Mucosa of descending colon (tissue), 3 donors: ENCODE data around the gene KLHDC8B. TPM values are rescaled to one million over a fixed set of nuclear protein-coding genes. Genes with fewer than 3 reads are reported as not detected.
"Not testable (repeated sequence)": the region's sequence is repeated elsewhere in the genome, so short reads cannot be mapped to it uniquely, and the experiment has no call there.

ENCODE experiments used
- ATAC-seq: fragments of 200-7000 bp; cut with Tn5 transposase; one replicate; pipeline ENCODE4 v1.9.1; 2020; ENCODE audit warnings: mild to moderate bottlenecking, moderate library complexity
- DNase-seq, 3 donors: peaks; one replicate each; pipeline ENCODE4 v3.0.0-alpha.2; 2020
- H3K36me3 ChIP-seq: fragments of 200-600 bp; one replicate; pipeline ENCODE4 v1.8.0; 2021; ENCODE audit warnings: low read depth, mild to moderate bottlenecking
- H3K4me1 ChIP-seq: fragments of 200-600 bp; one replicate; pipeline ENCODE4 v1.8.0; 2021; ENCODE audit warnings: low read depth, mild to moderate bottlenecking
- H3K4me3 ChIP-seq: fragments of 200-600 bp; one replicate; pipeline ENCODE4 v1.8.0; 2021; ENCODE audit warnings: mild to moderate bottlenecking
- H3K9me3 ChIP-seq: fragments of 200-600 bp; one replicate; pipeline ENCODE4 v1.8.0; 2021; ENCODE audit warnings: mild to moderate bottlenecking
- CTCF ChIP-seq: fragments of 200-600 bp; IDR thresholded peaks from one replicate; pipeline ENCODE4 v1.8.0; 2022; ENCODE audit warnings: antibody characterized with exemption, mild to moderate bottlenecking
- intact Hi-C, 2 donors: fragments of 100-400 bp; cut with DNase I in 1 of 2; cut with micrococcal nuclease in 1 of 2; formaldehyde crosslinking; loops; one replicate each; pipeline versions ENCODE4 v1.11.0 to v1.11.1; 2022; cut with DNase I, micrococcal nuclease
- total RNA-seq, 3 donors: library from RNA; stranded (reverse); fragmentation: NEBNext Ultra II Directional in 2 of 3; extraction: Animal tissue kit (Norgen Biotek cat#: 25700) in 2 of 3; gene quantifications; one replicate each; pipeline versions ENCODE4 v1.2.1 to v1.2.4, GENCODE V29; 2021 to 2023
- donor health status: DM: no; HTN: no; CAD: no; lungs with moderate emphysema.
- donor health status: DM: no; HTN: no; CAD: no.
- donor health status: DM: no; HTN: yes; CAD: no.

KLHDC8B gene
- total RNA-seq, 3 donors from 2014 or later: 6.3 to 68.4 (median 6.3) TPM

DNA sequence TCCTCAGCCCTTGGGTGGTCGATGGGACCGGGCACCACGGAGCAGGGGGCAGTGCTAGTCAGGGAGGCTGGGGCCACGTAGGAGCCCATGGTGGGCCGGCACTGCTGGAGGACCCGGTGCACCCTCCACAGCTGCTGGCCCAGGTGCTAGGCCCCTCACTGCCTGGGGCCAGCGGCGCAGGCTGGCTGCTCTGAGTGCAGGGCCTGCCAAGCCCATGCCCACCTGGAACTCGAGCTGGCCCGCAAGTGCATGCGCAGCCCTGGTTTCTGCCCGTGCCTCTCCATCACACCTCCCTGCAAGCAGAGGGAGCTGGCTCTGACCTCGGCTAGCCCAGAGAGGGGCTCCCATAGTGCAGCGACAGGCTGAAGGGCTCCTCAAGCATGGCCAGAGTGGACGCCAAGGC is 42.1 kb downstream of the KLHDC8B start:
- Histone ChIP-seq H3K9me3 (no peaks in the 10 kb centered on the region), H3K4me1 (peaks cover 3% of the 10 kb centered on the region), H3K36me3 (no peaks in the 10 kb centered on the region), H3K4me3 (no peak overlapping the region)
- ATAC-seq: no peak
- no peak for TF ChIP-seq CTCF
- intact Hi-C loops: no loop called here
- no peak for DNase-seq

- ATAC-seq (no peak), DNase-seq (no peak)
- Histone ChIP-seq H3K36me3 (no peaks in the 10 kb centered on the region), H3K9me3 (no peaks in the 10 kb centered on the region), H3K4me1 (peaks cover 4% of the 10 kb centered on the region), H3K4me3 (no peak overlapping the region)
- no peak for TF ChIP-seq CTCF
- intact Hi-C loops: no loop called here
Observed at GRCh38 chr3:49213998-49214397, 42.6 kb downstream of the KLHDC8B start.

- H3K4me1 ChIP-seq, DNase-seq, intact Hi-C loops, H3K9me3 ChIP-seq, ATAC-seq, H3K36me3 ChIP-seq, H3K4me3 ChIP-seq: not testable (repeated sequence)
Observed at GRCh38 chr3:49216687-49217086, 45.3 kb downstream of the KLHDC8B start.

GRCh38 chr3:49217108-49217507 is 45.7 kb downstream of the KLHDC8B start:
- H3K4me3 ChIP-seq, H3K4me1 ChIP-seq, ATAC-seq, intact Hi-C loops, H3K36me3 ChIP-seq, DNase-seq, H3K9me3 ChIP-seq: not testable (repeated sequence)

GRCh38 chr3:49217688-49218470 is 46.5 kb downstream of the KLHDC8B start:
- DNase-seq (peak in 1 of 3 donors; percentile 3), ATAC-seq (no peak)
- TF ChIP-seq CTCF: no peak
- H3K4me3 ChIP-seq: no peak overlapping the region
- H3K9me3 ChIP-seq: peaks cover 5% of the 10 kb centered on the region
- peaks cover 4% of the 10 kb centered on the region for H3K4me1 ChIP-seq
- H3K36me3 ChIP-seq: no peaks in the 10 kb centered on the region
- intact Hi-C loops: no loop called here

- DNase-seq: peak; percentile 55 to 78 (median 66)
- intact Hi-C loops, H3K36me3 ChIP-seq, H3K4me1 ChIP-seq, H3K4me3 ChIP-seq, H3K9me3 ChIP-seq: not testable (repeated sequence)
- ATAC-seq: peak; percentile 97
Observed at GRCh38 chr3:49218471-49218989, 47.1 kb downstream of the KLHDC8B start.

GRCh38 chr3:49219132-49219531 is 47.7 kb downstream of the KLHDC8B start:
- intact Hi-C loops: no loop called here
- TF ChIP-seq CTCF: no peak
- Histone ChIP-seq H3K9me3 (peaks cover 5% of the 10 kb centered on the region), H3K4me3 (no peak overlapping the region), H3K4me1 (peaks cover 4% of the 10 kb centered on the region), H3K36me3 (no peaks in the 10 kb centered on the region)
- no peak for ATAC-seq
- DNase-seq: no peak

DNA sequence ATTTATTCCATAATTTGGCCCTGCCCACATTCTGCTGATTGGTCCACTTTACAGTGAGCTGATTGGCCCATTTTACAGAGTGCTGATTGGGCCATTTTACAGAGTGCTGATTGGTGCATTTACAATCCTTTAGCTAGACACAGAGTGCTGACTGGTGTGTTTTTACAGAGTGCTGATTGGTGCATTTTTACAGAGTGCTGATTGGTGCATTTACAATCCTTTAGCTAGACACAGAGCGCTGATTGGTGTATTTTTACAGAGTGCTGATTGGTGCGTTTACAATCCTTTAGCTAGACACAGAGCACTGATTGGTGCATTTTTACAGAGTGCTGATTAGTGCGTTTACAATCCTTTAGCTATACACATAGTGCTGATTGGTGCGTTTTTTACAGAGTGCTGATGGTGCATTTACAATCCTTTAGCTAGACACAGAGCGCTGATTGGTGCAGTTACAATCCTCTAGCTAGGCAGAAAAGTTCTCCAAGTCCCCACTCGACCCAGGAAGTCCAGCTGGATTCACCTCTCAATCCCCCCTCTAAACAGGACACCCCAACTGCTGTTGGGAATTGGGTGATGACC is 49.7 kb downstream of the KLHDC8B start:
- intact Hi-C loops, H3K9me3 ChIP-seq, H3K4me1 ChIP-seq, DNase-seq, H3K36me3 ChIP-seq, ATAC-seq, H3K4me3 ChIP-seq: not testable (repeated sequence)
